Dendritic cell treated with granulocyte-macrophage colony-stimulating factor and Interleukin-4, amounts not matched to agents 40 ng/mL and 50 ng/mL, for 4 days (primary cell): ENCODE results near the gene NBEAL2.
A peak's percentile ranks its signal among the peaks of the same experiment; 100 is the strongest.

Source experiments
- H3K27ac Mint-ChIP-seq: one replicate; pipeline ENCODE4 v1.8.0; 2022; ENCODE audit warnings: mild to moderate bottlenecking, mixed read lengths
- H3K27me3 Mint-ChIP-seq: one replicate; pipeline ENCODE4 v1.8.0; 2022; ENCODE audit warnings: mild to moderate bottlenecking, mixed read lengths
- H3K36me3 Mint-ChIP-seq: one replicate; pipeline ENCODE4 v1.8.0; 2022; ENCODE audit warnings: low read depth, mixed read lengths
- H3K4me1 Mint-ChIP-seq: one replicate; pipeline ENCODE4 v1.8.0; 2022; ENCODE audit warnings: low read depth, mixed read lengths
- H3K4me3 Mint-ChIP-seq: one replicate; pipeline ENCODE4 v1.8.0; 2022; ENCODE audit warnings: mild to moderate bottlenecking, moderate library complexity, mixed read lengths
- H3K9me3 Mint-ChIP-seq: one replicate; pipeline ENCODE4 v1.8.0; 2022; ENCODE audit warnings: mixed read lengths
- intact Hi-C: fragments of 100-400 bp; cut with micrococcal nuclease; formaldehyde crosslinking; loops from one replicate; pipeline ENCODE4 v1.15.0; 2022

The NBEAL2 gene

DNA sequence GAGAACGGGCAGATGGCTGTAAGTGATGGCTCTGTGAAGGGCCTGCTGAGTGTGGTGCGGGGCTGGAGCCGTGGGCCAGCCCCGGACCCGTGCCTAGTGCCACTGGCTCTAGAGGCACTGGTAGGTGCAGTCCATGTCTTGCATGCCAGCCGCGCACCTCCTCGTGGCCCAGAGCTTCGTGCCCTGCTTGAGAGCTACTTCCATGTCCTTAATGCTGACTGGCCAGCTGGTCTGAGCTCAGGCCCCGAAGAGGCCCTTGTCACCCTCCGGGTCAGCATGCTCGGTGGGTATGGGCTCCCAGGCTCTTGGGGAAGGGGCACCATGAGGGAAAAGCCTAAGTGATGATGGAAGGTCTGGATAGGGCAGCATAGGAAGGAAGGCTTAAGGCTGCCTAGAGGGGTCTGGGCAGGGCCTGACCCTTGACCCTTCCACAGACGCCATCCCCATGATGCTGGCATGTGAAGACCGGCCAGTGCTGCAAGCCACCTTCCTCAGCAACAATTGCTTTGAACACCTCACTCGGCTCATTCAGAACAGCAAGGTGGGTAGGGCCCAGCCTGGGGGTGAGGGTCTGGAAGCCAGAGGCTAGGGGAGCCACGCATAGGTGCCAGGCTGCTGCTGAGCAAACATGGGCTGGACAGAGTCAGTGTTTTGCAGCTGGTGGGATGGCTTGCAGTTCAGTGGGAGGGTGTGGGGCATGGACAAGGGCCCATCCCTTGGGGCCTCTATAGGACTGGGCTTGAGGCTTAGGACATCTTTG is 12.1 kb downstream of the NBEAL2 start:
- peaks cover 66% of the 10 kb centered on the region for H3K4me1 Mint-ChIP-seq
- no peaks in the 10 kb centered on the region for H3K27me3 Mint-ChIP-seq
- intact Hi-C loops: loop anchor here (10.0 kb wide), 1 partner anchor 287 kb away; the partner anchor contains the start of gene TMIE
- no peaks in the 10 kb centered on the region for H3K9me3 Mint-ChIP-seq
- H3K27ac Mint-ChIP-seq: peak overlapping the region; percentile 80
- H3K4me3 Mint-ChIP-seq: no peak overlapping the region
- peaks cover 70% of the 10 kb centered on the region for H3K36me3 Mint-ChIP-seq

DNA sequence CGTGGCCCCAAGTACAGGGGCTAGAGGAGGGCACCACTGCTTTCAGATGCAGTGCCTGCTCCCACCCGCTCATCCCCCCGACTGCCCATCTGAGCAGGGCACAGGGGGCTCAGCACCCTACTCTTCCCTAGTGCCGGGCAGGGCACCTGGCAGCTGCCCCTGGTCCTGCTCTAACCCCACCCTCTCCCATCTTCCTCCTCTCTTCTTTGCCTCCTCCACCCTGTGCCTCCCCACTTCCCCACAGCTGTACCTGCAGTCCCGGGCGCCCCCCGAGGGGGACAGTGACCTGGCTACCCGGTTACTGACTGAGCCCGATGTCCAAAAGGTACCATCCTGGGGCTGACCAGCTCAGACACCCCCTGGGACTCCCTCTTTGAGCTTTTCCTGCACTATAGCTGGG is 12.8 kb downstream of the NBEAL2 start:
- H3K27ac Mint-ChIP-seq: no peak overlapping the region
- peaks cover 76% of the 10 kb centered on the region for H3K36me3 Mint-ChIP-seq
- H3K27me3 Mint-ChIP-seq: no peaks in the 10 kb centered on the region
- H3K4me3 Mint-ChIP-seq: no peak overlapping the region
- intact Hi-C loops: loop anchor here (10.0 kb wide), 1 partner anchor 287 kb away; the partner anchor contains the start of gene TMIE
- no peaks in the 10 kb centered on the region for H3K9me3 Mint-ChIP-seq
- peaks cover 66% of the 10 kb centered on the region for H3K4me1 Mint-ChIP-seq

DNA sequence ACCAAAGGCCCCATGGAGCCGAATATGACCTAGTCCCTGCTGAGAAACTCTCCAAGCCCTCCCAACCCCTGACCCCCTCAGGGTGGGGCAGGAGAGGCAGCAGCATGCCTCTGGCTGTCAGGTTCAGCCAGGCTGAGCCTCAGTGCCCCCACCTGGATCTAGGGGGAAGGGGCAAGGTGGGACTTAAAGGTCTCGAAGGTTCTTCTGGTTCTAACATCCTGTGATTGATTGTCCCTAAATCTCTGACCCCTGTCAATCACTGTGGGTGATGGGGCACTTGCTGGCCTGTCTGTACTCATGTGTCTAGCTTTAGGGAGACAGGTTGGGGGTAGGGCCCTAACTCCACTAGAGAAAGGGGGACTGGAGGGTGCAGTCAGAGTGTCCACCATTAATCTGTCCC is 13.8 kb downstream of the NBEAL2 start:
- no peak overlapping the region for H3K4me3 Mint-ChIP-seq
- intact Hi-C loops: loop anchor here (10.0 kb wide), 1 partner anchor 288 kb away; the partner anchor contains the start of gene TMIE
- H3K4me1 Mint-ChIP-seq: peaks cover 66% of the 10 kb centered on the region
- peaks cover 86% of the 10 kb centered on the region for H3K36me3 Mint-ChIP-seq
- no peak overlapping the region for H3K27ac Mint-ChIP-seq
- H3K27me3 Mint-ChIP-seq: no peaks in the 10 kb centered on the region
- no peaks in the 10 kb centered on the region for H3K9me3 Mint-ChIP-seq

DNA sequence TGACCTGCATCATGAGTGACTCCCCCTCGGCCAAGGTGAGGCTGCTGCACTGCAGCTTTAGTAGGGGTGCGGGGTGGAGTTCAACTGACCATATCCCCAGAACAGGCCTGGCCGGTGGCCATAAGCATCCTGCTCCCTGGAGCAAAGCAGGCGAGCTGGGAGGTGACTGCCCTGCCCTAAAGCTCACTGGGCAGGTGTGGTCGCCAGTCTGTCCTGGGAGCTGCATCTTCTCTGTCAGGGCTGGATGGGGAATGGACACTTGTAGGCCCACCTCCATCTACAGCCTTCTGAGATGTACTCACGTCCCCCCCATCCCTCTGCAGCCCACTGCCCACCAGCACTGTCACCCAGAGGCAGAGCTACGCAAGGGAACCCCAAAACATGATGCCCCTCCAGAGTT is 14.5 kb downstream of the NBEAL2 start:
- no peak overlapping the region for H3K27ac Mint-ChIP-seq
- peaks cover 89% of the 10 kb centered on the region for H3K36me3 Mint-ChIP-seq
- intact Hi-C loops: loop anchor here (10.0 kb wide), 1 partner anchor 289 kb away; the partner anchor contains the start of gene TMIE
- no peaks in the 10 kb centered on the region for H3K9me3 Mint-ChIP-seq
- H3K4me3 Mint-ChIP-seq: no peak overlapping the region
- peaks cover 65% of the 10 kb centered on the region for H3K4me1 Mint-ChIP-seq
- H3K27me3 Mint-ChIP-seq: no peaks in the 10 kb centered on the region

DNA sequence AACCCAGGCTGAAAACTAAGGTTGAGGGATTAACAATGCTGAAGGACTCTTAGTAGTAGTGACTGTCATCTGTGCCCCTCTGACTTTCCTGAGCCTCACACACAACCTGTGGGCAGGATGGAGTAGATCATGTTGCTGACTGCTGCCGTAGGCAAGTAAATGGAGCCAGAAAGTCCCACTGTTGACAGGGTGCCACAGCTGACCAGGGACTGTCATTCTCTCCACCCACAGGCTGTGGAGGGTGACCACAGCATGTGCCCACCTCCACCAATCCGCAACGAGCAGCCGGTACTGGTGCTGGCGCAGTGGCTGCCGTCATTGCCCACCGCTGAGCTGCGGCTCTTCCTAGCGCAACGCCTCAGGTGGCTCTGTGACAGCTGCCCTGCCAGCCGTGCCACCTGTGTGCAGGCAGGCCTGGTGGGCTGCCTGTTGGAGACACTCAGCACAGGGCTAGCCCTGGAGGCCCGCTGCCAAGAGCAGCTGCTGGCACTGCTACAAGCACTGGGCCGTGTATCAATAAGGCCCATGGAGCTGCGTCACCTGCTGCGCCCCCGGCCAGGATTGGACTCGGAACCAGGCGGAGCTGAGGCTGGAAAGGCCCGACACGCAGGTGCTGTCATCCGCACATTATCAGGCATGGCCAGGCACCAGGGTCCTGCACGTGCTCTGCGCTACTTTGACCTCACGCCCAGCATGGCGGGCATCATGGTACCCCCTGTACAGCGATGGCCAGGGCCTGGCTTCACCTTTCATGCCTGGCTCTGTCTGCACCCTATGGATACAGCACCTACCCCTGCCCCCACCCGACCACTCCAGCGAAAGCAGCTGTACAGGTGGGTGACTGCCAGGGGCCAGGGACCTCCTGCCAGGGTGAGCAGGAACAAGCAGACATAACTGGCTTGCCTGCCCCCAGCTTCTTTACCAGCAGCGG is 15.6 kb downstream of the NBEAL2 start:
- peaks cover 57% of the 10 kb centered on the region for H3K4me1 Mint-ChIP-seq
- H3K9me3 Mint-ChIP-seq: no peaks in the 10 kb centered on the region
- intact Hi-C loops: loop anchor here (10.0 kb wide), 1 partner anchor 290 kb away; the partner anchor contains the start of gene TMIE
- no peak overlapping the region for H3K4me3 Mint-ChIP-seq
- no peak overlapping the region for H3K27ac Mint-ChIP-seq
- peaks cover 91% of the 10 kb centered on the region for H3K36me3 Mint-ChIP-seq
- no peaks in the 10 kb centered on the region for H3K27me3 Mint-ChIP-seq

DNA sequence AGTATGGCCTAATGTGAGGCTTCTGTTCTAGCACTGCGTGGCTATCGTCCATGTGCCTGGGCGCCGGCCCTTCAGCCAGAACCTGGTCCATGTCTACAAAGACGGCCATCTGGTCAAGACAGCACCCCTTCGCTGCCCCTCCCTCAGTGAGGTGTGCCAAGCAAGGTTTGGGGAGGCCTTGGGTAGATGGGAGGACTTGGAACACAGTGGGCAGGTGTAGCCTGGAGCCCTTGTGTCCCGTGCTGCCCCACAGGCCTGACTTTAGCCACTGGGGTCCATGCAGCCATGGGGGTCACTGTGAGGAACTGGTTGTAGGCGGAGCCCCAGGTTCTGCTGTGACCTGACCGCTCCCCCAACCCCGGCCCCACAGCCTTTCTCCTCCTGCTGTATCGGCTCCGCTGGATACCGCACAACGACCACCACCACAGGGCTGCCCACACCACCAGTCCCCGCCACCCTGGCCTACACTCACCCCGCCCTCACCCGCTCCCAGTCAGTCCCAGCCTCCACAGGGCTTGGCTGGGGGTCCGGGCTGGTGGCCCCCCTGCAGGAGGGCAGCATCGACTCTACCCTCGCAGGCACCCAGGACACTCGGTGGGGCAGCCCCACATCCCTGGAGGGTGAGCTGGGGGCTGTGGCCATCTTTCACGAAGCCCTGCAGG is 16.6 kb downstream of the NBEAL2 start:
- H3K27ac Mint-ChIP-seq: no peak overlapping the region
- H3K9me3 Mint-ChIP-seq: no peaks in the 10 kb centered on the region
- no peak overlapping the region for H3K4me3 Mint-ChIP-seq
- H3K4me1 Mint-ChIP-seq: peaks cover 51% of the 10 kb centered on the region
- no peaks in the 10 kb centered on the region for H3K27me3 Mint-ChIP-seq
- intact Hi-C loops: loop anchor here (10.0 kb wide), 1 partner anchor 291 kb away; the partner anchor contains the start of gene TMIE
- peaks cover 92% of the 10 kb centered on the region for H3K36me3 Mint-ChIP-seq

DNA sequence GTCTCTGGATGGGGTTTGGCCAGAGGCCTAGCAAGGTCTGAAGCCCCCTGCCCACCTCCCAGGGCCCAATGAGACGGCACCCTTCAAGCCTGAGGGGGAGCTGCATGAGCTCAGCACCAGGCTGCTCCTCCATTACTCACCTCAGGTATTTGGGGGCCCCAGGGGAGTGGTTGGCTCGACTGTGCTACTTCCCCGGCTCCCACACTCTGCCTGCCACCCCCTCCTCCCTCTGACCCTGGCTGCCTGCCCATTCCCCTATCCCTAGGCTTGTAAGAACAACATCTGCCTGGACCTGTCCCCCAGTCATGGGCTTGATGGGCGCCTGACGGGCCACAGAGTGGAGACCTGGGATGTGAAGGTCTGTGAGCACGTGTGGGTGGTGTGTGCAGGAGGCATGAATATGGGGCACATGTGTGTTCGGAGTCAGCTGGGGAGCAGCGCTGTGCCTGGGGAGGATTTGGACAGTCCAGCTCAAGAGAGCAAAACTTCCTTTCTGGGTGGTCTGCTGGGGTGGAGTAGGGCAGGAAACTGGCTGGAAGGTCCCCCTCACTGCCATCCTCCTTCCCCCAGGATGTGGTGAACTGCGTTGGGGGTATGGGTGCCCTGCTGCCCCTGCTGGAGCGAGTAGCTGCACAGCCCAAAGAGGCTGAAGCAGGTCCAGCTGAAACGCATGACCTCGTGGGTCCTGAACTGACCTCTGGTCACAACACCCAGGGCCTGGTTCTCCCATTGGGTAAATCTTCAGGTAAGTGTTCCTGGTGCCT is 17.4 kb downstream of the NBEAL2 start:
- H3K36me3 Mint-ChIP-seq: peaks cover 93% of the 10 kb centered on the region
- no peak overlapping the region for H3K4me3 Mint-ChIP-seq
- no peaks in the 10 kb centered on the region for H3K27me3 Mint-ChIP-seq
- H3K9me3 Mint-ChIP-seq: no peaks in the 10 kb centered on the region
- H3K4me1 Mint-ChIP-seq: peaks cover 43% of the 10 kb centered on the region
- intact Hi-C loops: loop anchor here (10.0 kb wide), 1 partner anchor 292 kb away; the partner anchor contains the start of gene TMIE
- H3K27ac Mint-ChIP-seq: peak overlapping the region; percentile 28

DNA sequence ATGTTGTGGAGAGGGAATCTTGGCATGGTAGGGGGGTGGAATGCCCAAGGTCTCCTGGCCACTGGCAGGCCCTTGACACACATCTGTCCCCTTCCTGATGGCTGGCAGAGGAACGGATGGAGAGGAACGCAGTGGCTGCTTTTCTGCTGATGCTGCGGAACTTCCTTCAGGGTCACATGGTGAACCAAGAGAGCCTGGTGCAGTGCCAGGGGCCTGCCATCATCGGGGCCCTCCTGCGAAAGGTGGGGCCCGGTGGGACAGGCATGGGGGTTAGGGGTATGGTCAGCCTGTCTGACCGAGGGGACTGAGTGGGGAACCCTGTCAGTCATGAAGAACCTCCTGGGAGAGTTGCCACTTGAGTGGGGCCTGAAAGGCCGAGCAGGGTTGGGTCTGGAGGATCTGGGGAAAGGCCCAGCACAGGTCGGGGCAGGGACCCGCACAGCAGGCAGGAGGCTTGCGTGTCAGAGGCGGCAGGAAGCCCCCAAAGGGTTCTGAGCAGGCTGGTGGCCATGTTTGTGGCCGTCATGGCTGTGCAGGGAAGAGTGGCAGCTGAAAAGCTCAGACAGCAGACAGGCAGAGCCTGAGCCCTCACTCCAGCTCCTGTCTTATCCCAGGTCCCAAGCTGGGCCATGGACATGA is 18.1 kb downstream of the NBEAL2 start:
- peaks cover 36% of the 10 kb centered on the region for H3K4me1 Mint-ChIP-seq
- H3K27me3 Mint-ChIP-seq: no peaks in the 10 kb centered on the region
- peak overlapping the region; percentile 28 for H3K27ac Mint-ChIP-seq
- H3K36me3 Mint-ChIP-seq: peaks cover 95% of the 10 kb centered on the region
- no peaks in the 10 kb centered on the region for H3K9me3 Mint-ChIP-seq
- intact Hi-C loops: loop anchor here (2.0 to 10.0 kb wide), 2 partner anchors 73 to 293 kb away; partner anchors contain the start of gene TMIE
- H3K4me3 Mint-ChIP-seq: no peak overlapping the region

DNA sequence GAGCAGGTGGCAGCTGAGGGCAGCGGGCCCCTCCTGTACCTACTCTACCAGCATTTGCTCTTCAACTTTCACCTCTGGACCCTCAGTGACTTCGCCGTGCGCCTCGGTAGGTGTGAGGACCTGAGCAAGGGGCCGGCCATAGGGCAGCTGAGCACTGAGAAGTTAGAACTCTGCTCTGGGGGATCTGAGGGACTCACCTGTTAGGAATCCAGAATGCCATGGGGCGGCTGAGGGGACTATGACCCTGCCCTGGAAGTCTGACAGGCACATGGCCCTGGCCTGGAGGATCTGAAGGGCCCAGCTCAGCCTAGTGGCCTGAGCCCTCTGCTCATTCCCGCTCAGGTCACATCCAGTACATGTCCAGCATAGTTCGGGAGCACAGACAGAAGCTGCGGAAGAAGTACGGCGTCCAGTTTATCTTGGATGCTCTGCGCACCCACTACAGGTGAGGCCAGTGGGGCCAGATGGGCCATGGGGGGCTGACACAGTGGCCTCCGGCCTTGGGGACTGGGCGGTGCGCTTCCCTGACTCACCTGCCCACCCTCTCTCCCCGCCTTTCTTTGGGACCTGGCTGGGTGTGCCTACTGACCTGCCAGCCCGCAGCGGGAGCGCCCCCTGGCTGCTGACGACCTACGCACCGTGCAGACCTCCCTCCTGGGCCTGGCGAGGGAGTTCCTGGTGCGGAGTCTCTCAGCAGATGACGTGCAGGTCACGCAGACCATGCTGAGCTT is 18.8 kb downstream of the NBEAL2 start:
- H3K36me3 Mint-ChIP-seq: peaks cover 97% of the 10 kb centered on the region
- no peak overlapping the region for H3K27ac Mint-ChIP-seq
- no peak overlapping the region for H3K4me3 Mint-ChIP-seq
- H3K9me3 Mint-ChIP-seq: no peaks in the 10 kb centered on the region
- no peaks in the 10 kb centered on the region for H3K27me3 Mint-ChIP-seq
- peaks cover 31% of the 10 kb centered on the region for H3K4me1 Mint-ChIP-seq
- intact Hi-C loops: loop anchor here (2.0 to 10.0 kb wide), 2 partner anchors 73 to 293 kb away; partner anchors contain the start of gene TMIE

DNA sequence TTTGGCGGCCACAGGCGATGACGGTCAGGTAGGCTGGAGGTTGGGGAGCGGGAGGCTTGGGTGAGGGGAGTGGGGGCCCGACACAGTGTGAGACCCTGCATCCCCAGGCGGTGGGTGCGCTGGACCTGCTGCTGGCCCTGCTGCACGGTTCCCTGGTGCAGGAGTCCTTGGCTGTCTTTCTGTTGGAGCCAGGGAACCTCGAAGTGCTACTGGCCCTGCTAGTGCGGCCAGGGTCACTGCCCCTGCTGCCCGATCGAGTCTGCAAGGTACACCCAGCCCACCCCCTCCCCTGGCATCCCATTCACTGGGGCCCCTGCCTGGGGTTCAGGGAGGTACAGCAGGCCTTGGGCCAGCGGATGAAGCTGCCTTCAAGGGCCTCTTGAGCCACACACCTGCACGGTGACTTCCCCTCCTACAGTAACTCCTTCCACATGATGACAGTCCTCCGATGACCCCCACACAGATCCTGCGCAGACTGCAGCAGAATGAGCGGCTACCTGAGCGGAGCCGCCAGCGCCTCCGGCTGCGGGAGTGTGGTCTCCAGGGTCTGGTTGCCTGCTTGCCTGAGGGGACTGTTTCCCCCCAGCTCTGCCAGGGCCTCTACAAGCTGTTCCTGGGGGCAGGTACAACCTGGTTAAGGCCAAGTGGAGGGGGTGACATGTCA is 19.5 kb downstream of the NBEAL2 start:
- H3K27ac Mint-ChIP-seq: no peak overlapping the region
- H3K4me3 Mint-ChIP-seq: no peak overlapping the region
- H3K36me3 Mint-ChIP-seq: peaks cover 99% of the 10 kb centered on the region
- H3K27me3 Mint-ChIP-seq: no peaks in the 10 kb centered on the region
- H3K4me1 Mint-ChIP-seq: peaks cover 31% of the 10 kb centered on the region
- intact Hi-C loops: loop anchor here (2.0 to 10.0 kb wide), 2 partner anchors 74 to 294 kb away; partner anchors contain the start of gene TMIE
- no peaks in the 10 kb centered on the region for H3K9me3 Mint-ChIP-seq

DNA sequence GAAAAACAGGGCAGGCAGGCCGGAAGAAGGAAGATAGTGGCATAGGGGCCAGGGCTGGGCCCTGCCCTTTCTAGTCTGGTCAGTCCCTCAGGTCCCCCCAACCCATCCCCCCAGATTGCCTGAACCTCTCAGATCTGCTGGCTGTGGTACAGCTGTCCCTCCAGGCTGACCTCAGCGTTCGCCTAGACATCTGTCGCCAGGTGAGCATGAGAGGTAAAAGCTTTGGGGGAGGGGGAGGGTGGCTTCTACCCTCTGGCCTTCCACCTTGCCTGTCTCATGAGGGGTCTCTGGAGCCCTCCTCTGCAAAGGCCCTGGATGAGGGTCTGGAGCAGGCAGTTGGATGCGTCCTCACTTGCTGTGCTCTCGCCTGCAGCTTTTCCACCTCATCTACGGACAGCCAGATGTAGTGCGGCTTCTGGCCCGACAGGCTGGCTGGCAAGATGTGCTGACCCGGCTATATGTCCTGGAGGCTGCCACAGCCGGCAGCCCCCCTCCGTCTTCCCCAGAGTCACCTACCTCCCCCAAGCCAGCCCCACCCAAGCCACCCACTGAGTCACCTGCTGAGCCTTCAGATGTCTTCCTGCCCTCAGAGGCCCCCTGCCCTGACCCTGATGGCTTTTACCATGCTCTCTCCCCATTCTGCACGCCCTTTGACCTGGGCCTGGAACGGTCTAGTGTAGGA is 20.2 kb downstream of the NBEAL2 start:
- intact Hi-C loops: loop anchor here (2.0 to 10.0 kb wide), 2 partner anchors 75 to 295 kb away; partner anchors contain the start of gene TMIE
- peaks cover 99% of the 10 kb centered on the region for H3K36me3 Mint-ChIP-seq
- no peak overlapping the region for H3K27ac Mint-ChIP-seq
- H3K4me3 Mint-ChIP-seq: no peak overlapping the region
- peaks cover 31% of the 10 kb centered on the region for H3K4me1 Mint-ChIP-seq
- H3K27me3 Mint-ChIP-seq: no peaks in the 10 kb centered on the region
- H3K9me3 Mint-ChIP-seq: no peaks in the 10 kb centered on the region
